ENCODE measurements around the gene RPF1. TPM values are rescaled to one million over a fixed set of nuclear protein-coding genes. Genes with fewer than 3 reads are reported as not detected.

Gene RPF1
- total and polyA plus RNA-seq, 4 donors, result 13.5 to 16.8 (median 14.8) TPM

- H3K9me3 ChIP-seq (ENCODE audit: control insufficient read depth in 4 of 4, low read length in 3 of 4), result no peaks in the 10 kb centered on the region
- no peak for DNase-seq (ENCODE audit: low spot score)
- peaks cover 0 to 12% (median 3%) of the 10 kb centered on the region in 4 donors for H3K36me3 ChIP-seq (ENCODE audit: control insufficient read depth in 4 of 4, insufficient read depth in 3 of 4, low read depth in 1 of 4, low read length in 3 of 4)
- no peak overlapping the region for H3K4me3 ChIP-seq (ENCODE audit: low read depth in 1 of 3, low read length in 3 of 3)
- no peak overlapping the region for H3K9ac ChIP-seq (ENCODE audit: low read depth in 1 of 2, low read length in 2 of 2)
- no peak for TF ChIP-seq FOXA1 (IDR thresholded peaks at IDR 0.05)
- TF ChIP-seq RXRA (IDR thresholded peaks at IDR 0.05), result no peak
- no peak for TF ChIP-seq HNF4G (IDR thresholded peaks at IDR 0.05)
- no peak for TF ChIP-seq NR2F2 (IDR thresholded peaks at IDR 0.05)
- no peak for TF ChIP-seq EGR1 (IDR thresholded peaks at IDR 0.05; ENCODE audit: low read depth in 2 of 2)
- no peak for TF ChIP-seq RAD21 (IDR thresholded peaks at IDR 0.05)
- TF ChIP-seq ZBTB33 (IDR thresholded peaks at IDR 0.05), result no peak
- TF ChIP-seq ATF3 (IDR thresholded peaks at IDR 0.05), result no peak
- no peak for TF ChIP-seq REST (IDR thresholded peaks at IDR 0.05)
- TF ChIP-seq JUND (IDR thresholded peaks at IDR 0.05), result no peak
- no peak for TF ChIP-seq CTCF (IDR thresholded peaks at IDR 0.05; ENCODE audit: low read depth, low read length, missing input control)
- no peak for TF ChIP-seq MAX (IDR thresholded peaks at IDR 0.05)
- no peak for TF ChIP-seq YY1 (IDR thresholded peaks at IDR 0.05)
- no peak for TF ChIP-seq SP1 (IDR thresholded peaks at IDR 0.05)
- no peak for TF ChIP-seq TAF1 (conservative IDR thresholded peaks at IDR 0.05)
- 93% methylated on average over 3 of the region's 3 CpGs for WGBS
- H3K27ac ChIP-seq (ENCODE audit: low read depth in 1 of 2, low read length in 2 of 2), result no peak overlapping the region
- no peaks in the 10 kb centered on the region for H3K27me3 ChIP-seq (ENCODE audit: control insufficient read depth in 4 of 4, insufficient read depth in 4 of 4, low read length in 3 of 4)
- H3K4me1 ChIP-seq (ENCODE audit: control insufficient read depth in 4 of 4, insufficient read depth in 4 of 4, low read length in 3 of 4), result no peaks in the 10 kb centered on the region
Observed at GRCh38 chr1:84539972-84540371, 60.9 kb downstream of the RPF1 start.

- Histone ChIP-seq H3K4me1 (ENCODE audit: control insufficient read depth in 4 of 4, insufficient read depth in 4 of 4, low read length in 3 of 4) (no peaks in the 10 kb centered on the region), H3K9ac (ENCODE audit: low read depth in 1 of 2, low read length in 2 of 2) (no peak overlapping the region), H3K27me3 (ENCODE audit: control insufficient read depth in 4 of 4, insufficient read depth in 4 of 4, low read length in 3 of 4) (no peaks in the 10 kb centered on the region), H3K27ac (ENCODE audit: low read depth in 1 of 2, low read length in 2 of 2) (no peak overlapping the region), H3K36me3 (ENCODE audit: control insufficient read depth in 4 of 4, insufficient read depth in 3 of 4, low read depth in 1 of 4, low read length in 3 of 4) (peaks cover 0 to 12% (median 3%) of the 10 kb centered on the region in 4 donors), H3K9me3 (ENCODE audit: control insufficient read depth in 4 of 4, low read length in 3 of 4) (no peaks in the 10 kb centered on the region), H3K4me3 (ENCODE audit: low read depth in 1 of 3, low read length in 3 of 3) (no peak overlapping the region)
- WGBS, result 54% methylated on average over 1 of the region's 1 CpG
- DNase-seq (ENCODE audit: low spot score), result no peak
- TF ChIP-seq ZBTB33 (IDR thresholded peaks at IDR 0.05) (no peak), RAD21 (IDR thresholded peaks at IDR 0.05) (no peak), TAF1 (conservative IDR thresholded peaks at IDR 0.05) (no peak), RXRA (IDR thresholded peaks at IDR 0.05) (no peak), NR2F2 (IDR thresholded peaks at IDR 0.05) (no peak), HNF4G (IDR thresholded peaks at IDR 0.05) (no peak), ATF3 (IDR thresholded peaks at IDR 0.05) (no peak), FOXA1 (IDR thresholded peaks at IDR 0.05) (no peak), CTCF (IDR thresholded peaks at IDR 0.05; ENCODE audit: low read depth, low read length, missing input control) (no peak), GABPA (IDR thresholded peaks at IDR 0.05 in 1 of 2, conservative IDR thresholded peaks at IDR 0.05 in 1 of 2) (no peak), JUND (IDR thresholded peaks at IDR 0.05) (no peak), MAX (IDR thresholded peaks at IDR 0.05) (no peak), HNF4A (conservative IDR thresholded peaks at IDR 0.05) (no peak), FOXA2 (IDR thresholded peaks at IDR 0.05) (no peak), EGR1 (IDR thresholded peaks at IDR 0.05; ENCODE audit: low read depth in 2 of 2) (no peak)
Observed at GRCh38 chr1:84540759-84541158, 61.7 kb downstream of the RPF1 start.
